Measurements from ENCODE around the gene ADGRV1. TPM values are rescaled to one million over a fixed set of nuclear protein-coding genes. Genes with fewer than 3 reads are reported as not detected.
"Not testable (repeated sequence)": the region's sequence is repeated elsewhere in the genome, so short reads cannot be mapped to it uniquely, and the experiment has no call there.

ADGRV1 gene
- total RNA-seq, 4 donors from 2014 or later, result 0.25 to 0.60 (median 0.56) TPM; not detected in 1

DNA sequence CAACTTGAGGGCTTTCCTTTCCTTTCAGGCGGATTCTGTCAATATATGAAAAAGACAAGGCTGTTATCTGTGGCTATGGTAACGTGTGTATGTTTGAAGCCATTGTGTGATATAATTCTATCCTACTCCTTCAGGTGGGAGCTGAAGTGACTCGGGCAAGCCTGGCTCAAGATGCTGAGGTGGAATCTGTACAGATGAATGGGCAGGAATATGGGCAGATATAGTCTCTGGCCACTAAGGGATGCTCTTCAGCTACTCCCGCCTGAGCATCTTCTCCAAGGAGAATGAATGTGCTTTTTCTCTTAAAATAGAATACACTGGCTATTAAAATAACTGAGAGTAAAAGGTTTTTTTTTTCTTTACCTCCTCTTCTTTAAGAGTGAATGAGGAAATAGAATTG, 244.8 kb downstream of the ADGRV1 start:
- DNase-seq (ENCODE audit: low spot score) (no peak), ATAC-seq (ENCODE audit: low FRiP score) (no peak)
- TF ChIP-seq, protein P1, sequence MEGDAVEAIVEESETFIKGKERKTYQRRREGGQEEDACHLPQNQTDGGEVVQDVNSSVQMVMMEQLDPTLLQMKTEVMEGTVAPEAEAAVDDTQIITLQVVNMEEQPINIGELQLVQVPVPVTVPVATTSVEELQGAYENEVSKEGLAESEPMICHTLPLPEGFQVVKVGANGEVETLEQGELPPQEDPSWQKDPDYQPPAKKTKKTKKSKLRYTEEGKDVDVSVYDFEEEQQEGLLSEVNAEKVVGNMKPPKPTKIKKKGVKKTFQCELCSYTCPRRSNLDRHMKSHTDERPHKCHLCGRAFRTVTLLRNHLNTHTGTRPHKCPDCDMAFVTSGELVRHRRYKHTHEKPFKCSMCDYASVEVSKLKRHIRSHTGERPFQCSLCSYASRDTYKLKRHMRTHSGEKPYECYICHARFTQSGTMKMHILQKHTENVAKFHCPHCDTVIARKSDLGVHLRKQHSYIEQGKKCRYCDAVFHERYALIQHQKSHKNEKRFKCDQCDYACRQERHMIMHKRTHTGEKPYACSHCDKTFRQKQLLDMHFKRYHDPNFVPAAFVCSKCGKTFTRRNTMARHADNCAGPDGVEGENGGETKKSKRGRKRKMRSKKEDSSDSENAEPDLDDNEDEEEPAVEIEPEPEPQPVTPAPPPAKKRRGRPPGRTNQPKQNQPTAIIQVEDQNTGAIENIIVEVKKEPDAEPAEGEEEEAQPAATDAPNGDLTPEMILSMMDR (IDR thresholded peaks at IDR 0.05), result no peak

DNA sequence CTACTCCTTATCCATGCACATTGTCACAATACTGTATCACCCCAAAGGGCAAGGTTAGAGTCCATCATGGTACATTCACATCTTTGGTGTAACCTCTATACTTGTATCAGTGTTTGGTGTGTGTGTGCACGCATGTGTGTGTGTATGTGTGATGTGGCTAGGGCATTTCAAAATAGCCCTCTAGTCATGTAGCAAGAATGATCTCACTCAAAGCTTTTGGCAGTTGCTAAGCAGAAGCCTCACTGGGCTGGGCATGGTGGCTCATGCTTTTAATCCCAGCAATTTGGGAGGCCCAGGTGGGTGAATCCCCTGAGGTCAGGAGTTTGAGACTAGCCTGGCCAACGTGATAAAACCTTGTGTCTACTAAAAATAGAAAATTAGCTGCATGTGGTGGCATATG, 245.3 kb downstream of the ADGRV1 start:
- DNase-seq (ENCODE audit: low spot score), result no peak
- TF ChIP-seq, protein P1 (IDR thresholded peaks at IDR 0.05), result no peak
- ATAC-seq (ENCODE audit: low FRiP score), result no peak

DNA sequence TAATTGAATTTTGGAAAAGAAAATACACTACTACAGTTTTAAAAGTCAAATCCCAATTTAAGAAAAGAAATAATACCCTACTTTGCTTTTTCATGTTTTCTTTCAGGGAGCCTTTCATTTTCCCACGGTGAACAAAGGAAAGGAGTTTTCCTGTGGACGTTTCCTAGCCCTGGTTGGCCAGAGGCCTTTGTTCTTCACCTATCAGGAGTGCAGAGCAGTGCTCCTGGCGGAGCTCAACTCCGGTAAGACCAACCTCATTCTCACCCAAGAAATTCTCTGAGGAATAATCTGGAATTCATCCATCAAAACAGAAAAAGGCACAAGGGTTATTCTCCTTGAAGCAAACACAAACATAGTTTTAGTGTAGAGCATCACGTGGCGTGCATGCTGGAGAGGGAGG, 248.9 kb downstream of the ADGRV1 start:
- DNase-seq (ENCODE audit: low spot score) (no peak), ATAC-seq (ENCODE audit: low FRiP score) (no peak)

DNA sequence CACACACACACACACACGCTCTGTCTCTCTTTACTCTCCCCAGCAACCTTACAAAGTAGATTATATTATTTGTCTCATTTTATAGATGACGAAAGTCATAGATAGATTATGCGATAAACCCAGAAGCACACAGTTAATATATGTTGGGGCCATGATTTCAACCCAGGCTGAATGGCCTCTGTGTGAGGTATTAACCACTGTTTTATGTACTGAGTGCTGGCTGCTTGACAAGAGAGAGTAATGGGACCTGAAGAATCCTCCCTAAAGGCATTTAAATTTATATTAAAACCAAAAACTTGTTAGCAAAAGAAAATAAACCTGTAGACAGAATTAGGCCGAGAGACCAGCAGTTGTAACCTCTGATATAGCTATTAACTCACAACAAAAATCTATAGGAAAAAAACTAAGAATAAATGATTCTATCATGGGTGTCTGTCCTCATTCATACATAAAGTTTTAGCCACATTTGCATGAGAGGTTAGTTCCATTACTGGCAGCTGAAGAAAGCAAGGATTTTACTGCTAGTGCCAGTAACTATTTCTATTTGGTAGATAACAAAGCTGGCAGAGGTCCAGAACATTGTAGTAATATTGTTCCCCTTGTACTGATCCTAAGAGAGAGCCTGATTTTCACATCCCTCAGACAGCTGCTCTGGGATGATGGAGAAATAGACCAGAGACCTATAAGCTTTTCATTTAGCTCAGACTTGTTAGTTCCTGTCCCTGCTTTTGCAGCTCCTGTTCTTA, 250.9 kb downstream of the ADGRV1 start:
- no peak for ATAC-seq (ENCODE audit: low FRiP score)
- TF ChIP-seq, protein P1 (IDR thresholded peaks at IDR 0.05), result no peak
- no peak for DNase-seq (ENCODE audit: low spot score)

More for the DNA sequence above, 248.9 kb downstream of the ADGRV1 start:
- TF ChIP-seq, protein P1 (IDR thresholded peaks at IDR 0.05), result no peak

DNA sequence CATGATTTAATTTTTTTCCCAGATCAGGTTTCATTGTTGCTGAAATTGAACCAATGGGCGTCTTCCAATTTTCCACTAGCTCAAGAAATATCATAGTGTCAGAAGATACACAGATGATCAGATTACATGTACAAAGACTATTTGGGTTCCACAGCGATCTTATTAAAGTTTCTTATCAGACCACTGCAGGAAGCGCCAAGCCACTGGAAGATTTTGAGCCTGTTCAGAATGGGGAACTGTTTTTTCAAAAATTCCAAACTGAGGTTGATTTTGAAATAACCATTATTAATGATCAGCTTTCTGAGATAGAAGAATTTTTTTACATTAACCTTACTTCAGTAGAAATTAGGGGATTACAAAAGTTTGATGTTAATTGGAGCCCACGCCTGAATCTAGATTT, 251.6 kb downstream of the ADGRV1 start:
- TF ChIP-seq, protein P1 (IDR thresholded peaks at IDR 0.05), result no peak
- ATAC-seq (ENCODE audit: low FRiP score) (no peak), DNase-seq (ENCODE audit: low spot score) (no peak)

DNA sequence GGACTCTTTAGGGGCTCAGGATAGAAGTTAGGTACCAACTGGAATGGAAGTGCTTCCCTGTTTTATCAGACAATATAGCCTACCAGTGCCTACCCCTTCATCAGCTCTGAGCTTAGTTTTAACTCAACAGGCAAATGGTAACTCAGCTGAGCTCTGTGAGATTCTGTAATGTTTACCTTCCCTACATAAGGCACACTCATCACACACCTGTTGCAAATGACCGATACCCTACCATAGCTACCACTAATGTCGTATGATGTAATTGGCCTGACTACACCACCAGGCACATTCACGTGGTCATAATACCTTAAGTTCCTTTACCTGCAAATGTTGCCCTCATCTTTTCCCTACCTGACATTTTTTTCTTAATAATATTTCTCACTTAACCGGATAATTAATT, 254.8 kb downstream of the ADGRV1 start:
- TF ChIP-seq, protein P1 (IDR thresholded peaks at IDR 0.05), result no peak
- DNase-seq (ENCODE audit: low spot score) (no peak), ATAC-seq (ENCODE audit: low FRiP score) (no peak)

DNA sequence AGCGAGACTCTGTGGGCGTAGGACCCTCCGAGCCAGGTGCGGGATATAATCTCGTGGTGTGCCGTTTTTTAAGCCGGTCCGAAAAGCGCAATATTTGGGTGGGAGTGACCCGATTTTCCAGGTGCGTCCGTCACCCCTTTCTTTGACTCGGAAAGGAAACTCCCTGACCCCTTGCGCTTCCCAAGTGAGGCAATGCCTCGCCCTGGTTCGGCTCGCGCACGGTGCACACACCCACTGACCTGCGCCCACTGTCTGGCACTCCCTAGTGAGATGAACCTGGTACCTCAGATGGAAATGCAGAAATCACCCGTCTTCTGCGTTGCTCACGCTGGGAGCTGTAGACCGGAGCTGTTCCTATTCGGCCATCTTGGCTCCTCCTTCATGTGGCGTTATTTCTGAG, 263.5 kb downstream of the ADGRV1 start:
- not testable (repeated sequence) for ATAC-seq (ENCODE audit: low FRiP score); DNase-seq (ENCODE audit: low spot score)

Measured in omental fat pad (tissue), 4 donors.